Caco-2 (cell line): ENCODE measurements around the gene UBE2L3. TPM values are rescaled to one million over a fixed set of nuclear protein-coding genes. Genes with fewer than 3 reads are reported as not detected.

ENCODE experiments used
- BruUV-seq: library from RNA; stranded (reverse); fragments of 400-500 nt; replicated peaks from 2 replicates; lab custom pipeline; 2021; lab: Mats Ljungman, UMichigan
- CTCF ChIA-PET: fragments of 300-600 bp; sonication (Branson Sonifier 250); formaldehyde crosslinking; loops from one replicate; lab custom pipeline; 2022; ENCODE audit warnings: antibody characterized with exemption; lab: Charles Lee
- POLR2A ChIA-PET: fragments of 300-600 bp; sonication (Branson Sonifier 250); formaldehyde crosslinking; loops from one replicate; lab custom pipeline; 2022; ENCODE audit warnings: antibody characterized with exemption; lab: Charles Lee
- DNase-seq, 2 experiments: peaks; one replicate each; pipeline versions ENCODE4 v3.0.0 to v3.0.0-alpha.2; 2020 to 2022
- H3K27me3 ChIP-seq: replicated peaks from 2 replicates; pipeline ENCODE4 v1.6.0; 2011; ENCODE audit warnings: low read length; ENCODE audit not compliant: control insufficient read depth, insufficient read depth
- H3K36me3 ChIP-seq: 2 replicates; pipeline ENCODE4 v1.5.1; 2011; ENCODE audit warnings: low read length; ENCODE audit not compliant: control insufficient read depth, insufficient read depth
- H3K4me1 ChIP-seq: fragments of 250-450 bp; sonication (Bioruptor Pico); 2 replicates; pipeline ENCODE4 v1.5.1; 2020; ENCODE audit warnings: mild to moderate bottlenecking
- H3K4me3 ChIP-seq: 2 replicates; pipeline ENCODE4 v1.5.1; 2011; ENCODE audit warnings: low read depth, mild to moderate bottlenecking, control low read depth, low read length
- H3K9me3 ChIP-seq: fragments of 250-450 bp; sonication (Bioruptor Pico); 2 replicates; pipeline ENCODE4 v1.5.1; 2020; ENCODE audit warnings: mild to moderate bottlenecking, moderate library complexity
- H3K27ac Mint-ChIP-seq: one replicate; pipeline ENCODE4 v1.8.0; 2022; ENCODE audit warnings: mixed read lengths; ENCODE audit not compliant: unreplicated experiment
- H3K27me3 Mint-ChIP-seq: one replicate; pipeline ENCODE4 v1.8.0; 2022; ENCODE audit warnings: mixed read lengths; ENCODE audit not compliant: insufficient read depth, unreplicated experiment
- H3K36me3 Mint-ChIP-seq: one replicate; pipeline ENCODE4 v1.8.0; 2022; ENCODE audit warnings: mild to moderate bottlenecking, mixed read lengths; ENCODE audit not compliant: insufficient read depth, unreplicated experiment
- H3K4me1 Mint-ChIP-seq: one replicate; pipeline ENCODE4 v1.8.0; 2022; ENCODE audit warnings: low read depth, mixed read lengths; ENCODE audit not compliant: unreplicated experiment
- H3K4me3 Mint-ChIP-seq: one replicate; pipeline ENCODE4 v1.8.0; 2022; ENCODE audit warnings: mild to moderate bottlenecking, moderate library complexity, mixed read lengths; ENCODE audit not compliant: unreplicated experiment
- H3K9me3 Mint-ChIP-seq: one replicate; pipeline ENCODE4 v1.8.0; 2022; ENCODE audit warnings: mixed read lengths; ENCODE audit not compliant: unreplicated experiment
- CTCF ChIP-seq, 2 experiments: fragments of 200-600 bp in 1 of 2; IDR thresholded peaks; 1 replicate in 1 of 2; 2 replicates in 1 of 2; pipeline versions ENCODE4 v1.5.1 to v1.8.0; 2011 to 2022; ENCODE audit warnings: antibody characterized with exemption in 1 of 2, control low read depth in 1 of 2, inconsistent platforms in 1 of 2, low read depth in 1 of 2, low read length in 1 of 2, mild to moderate bottlenecking in 1 of 2, moderate library complexity in 1 of 2; ENCODE audit not compliant: insufficient read depth in 1 of 2, severe bottlenecking in 1 of 2, unreplicated experiment in 1 of 2
- intact Hi-C: fragments of 100-400 bp; cut with micrococcal nuclease; formaldehyde crosslinking; loops from one replicate; pipeline ENCODE4 v1.10.0; 2022; ENCODE audit not compliant: unreplicated experiment
- total RNA-seq: library from RNA; stranded (reverse); gene quantifications from 2 replicates; pipeline ENCODE4 v1.2.3, GENCODE V29; 2022

Gene UBE2L3
- total RNA-seq, 1 experiment from 2014 or later, result 63.4 TPM

- ChIA-PET CTCF (no interaction called here), POLR2A (no interaction called here)
- TF ChIP-seq CTCF (IDR thresholded peaks at IDR 0.05; ENCODE audit: insufficient read depth in 1 of 2, low read depth in 1 of 2, low read length in 1 of 2, severe bottlenecking in 1 of 2, unreplicated experiment in 1 of 2), result no peak
- no peak overlapping the region for H3K4me3 ChIP-seq
- H3K4me1 ChIP-seq, result peaks cover 12% of the 10 kb centered on the region; the same call in 1 of the 2 replicates
- Mint-ChIP-seq H3K4me3 (no peak overlapping the region), H3K9me3 (no peaks in the 10 kb centered on the region), H3K36me3 (peaks cover 43% of the 10 kb centered on the region), H3K27me3 (no peaks in the 10 kb centered on the region), H3K27ac (peak overlapping the region; percentile 40), H3K4me1 (peaks cover 8% of the 10 kb centered on the region)
- DNase-seq, result no peak
- BruUV-seq, result no TSS peak
- H3K36me3 ChIP-seq, result no peaks in the 10 kb centered on the region
- no peaks in the 10 kb centered on the region for H3K9me3 ChIP-seq
- intact Hi-C loops, result no loop called here
- H3K27me3 ChIP-seq, result no peaks in the 10 kb centered on the region
Measured at GRCh38 chr22:21582801-21583740, 15.6 kb downstream of the UBE2L3 start.

DNA sequence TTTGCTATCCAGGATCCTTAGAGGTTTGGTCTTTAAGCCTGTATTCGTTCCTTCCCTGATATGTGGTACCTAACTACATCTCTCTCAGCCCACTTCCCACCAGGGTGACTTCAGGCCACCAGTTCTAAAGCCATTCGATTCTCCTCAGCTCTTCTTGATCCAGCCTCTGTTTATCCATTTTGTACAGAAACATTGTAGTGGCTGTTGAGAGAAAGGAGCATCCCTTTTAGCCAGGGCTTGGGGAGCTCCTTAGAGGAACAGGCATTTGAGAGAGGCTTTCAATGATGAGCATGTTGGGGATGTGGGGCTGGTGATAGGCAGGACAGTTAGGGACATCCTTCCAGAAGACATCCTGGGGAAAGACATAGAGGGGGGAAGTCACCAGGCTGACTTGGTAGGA is 17.9 kb downstream of the UBE2L3 start:
- Mint-ChIP-seq H3K9me3 (no peaks in the 10 kb centered on the region), H3K27me3 (no peaks in the 10 kb centered on the region), H3K4me1 (no peaks in the 10 kb centered on the region), H3K36me3 (peaks cover 36% of the 10 kb centered on the region), H3K27ac (no peak overlapping the region), H3K4me3 (no peak overlapping the region)
- H3K27me3 ChIP-seq, result no peaks in the 10 kb centered on the region
- intact Hi-C loops, result no loop called here
- ChIA-PET POLR2A (no interaction called here), CTCF (no interaction called here)
- no TSS peak for BruUV-seq
- no peak for TF ChIP-seq CTCF (IDR thresholded peaks at IDR 0.05; ENCODE audit: insufficient read depth in 1 of 2, low read depth in 1 of 2, low read length in 1 of 2, severe bottlenecking in 1 of 2, unreplicated experiment in 1 of 2)
- H3K4me3 ChIP-seq, result no peak overlapping the region
- no peaks in the 10 kb centered on the region for H3K36me3 ChIP-seq
- no peak for DNase-seq
- H3K9me3 ChIP-seq, result no peaks in the 10 kb centered on the region
- 0 out of 2 replicates have a peak, but pooled peaks cover 4% of the 10 kb centered on the region for H3K4me1 ChIP-seq

- no peak for TF ChIP-seq CTCF (IDR thresholded peaks at IDR 0.05; ENCODE audit: insufficient read depth in 1 of 2, low read depth in 1 of 2, low read length in 1 of 2, severe bottlenecking in 1 of 2, unreplicated experiment in 1 of 2)
- Mint-ChIP-seq H3K9me3 (no peaks in the 10 kb centered on the region), H3K27ac (no peak overlapping the region), H3K4me1 (no peaks in the 10 kb centered on the region), H3K36me3 (peaks cover 38% of the 10 kb centered on the region), H3K27me3 (no peaks in the 10 kb centered on the region), H3K4me3 (no peak overlapping the region)
- Histone ChIP-seq H3K9me3 (no peaks in the 10 kb centered on the region), H3K36me3 (no peaks in the 10 kb centered on the region; the same call in none of the 2 replicates), H3K4me1 (0 out of 2 replicates have a peak, but pooled peaks cover 4% of the 10 kb centered on the region), H3K4me3 (no peak overlapping the region), H3K27me3 (no peaks in the 10 kb centered on the region)
- POLR2A ChIA-PET, result no interaction called here
- no TSS peak for BruUV-seq
- CTCF ChIA-PET, result interaction anchor here (1.2 kb wide), 1 partner anchor 59 kb away, joined by 4 read pairs; no protein-coding TSS in a partner anchor
- no peak for DNase-seq
- intact Hi-C loops, result no loop called here
Measured at GRCh38 chr22:21587803-21588611, 20.5 kb downstream of the UBE2L3 start.
